ENCODE results near the gene SPRED3.

- TF ChIP-seq, protein P1, sequence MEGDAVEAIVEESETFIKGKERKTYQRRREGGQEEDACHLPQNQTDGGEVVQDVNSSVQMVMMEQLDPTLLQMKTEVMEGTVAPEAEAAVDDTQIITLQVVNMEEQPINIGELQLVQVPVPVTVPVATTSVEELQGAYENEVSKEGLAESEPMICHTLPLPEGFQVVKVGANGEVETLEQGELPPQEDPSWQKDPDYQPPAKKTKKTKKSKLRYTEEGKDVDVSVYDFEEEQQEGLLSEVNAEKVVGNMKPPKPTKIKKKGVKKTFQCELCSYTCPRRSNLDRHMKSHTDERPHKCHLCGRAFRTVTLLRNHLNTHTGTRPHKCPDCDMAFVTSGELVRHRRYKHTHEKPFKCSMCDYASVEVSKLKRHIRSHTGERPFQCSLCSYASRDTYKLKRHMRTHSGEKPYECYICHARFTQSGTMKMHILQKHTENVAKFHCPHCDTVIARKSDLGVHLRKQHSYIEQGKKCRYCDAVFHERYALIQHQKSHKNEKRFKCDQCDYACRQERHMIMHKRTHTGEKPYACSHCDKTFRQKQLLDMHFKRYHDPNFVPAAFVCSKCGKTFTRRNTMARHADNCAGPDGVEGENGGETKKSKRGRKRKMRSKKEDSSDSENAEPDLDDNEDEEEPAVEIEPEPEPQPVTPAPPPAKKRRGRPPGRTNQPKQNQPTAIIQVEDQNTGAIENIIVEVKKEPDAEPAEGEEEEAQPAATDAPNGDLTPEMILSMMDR (IDR thresholded peaks at IDR 0.05): no peak
- TF ChIP-seq ZNF232 (CRISPR knock-in tag; IDR thresholded peaks at IDR 0.05): no peak
- TF ChIP-seq NFYB (CRISPR knock-in tag; conservative IDR thresholded peaks at IDR 0.05; ENCODE audit: low read depth): no peak
- no peak for TF ChIP-seq CREM (CRISPR knock-in tag; IDR thresholded peaks at IDR 0.05)
- TF ChIP-seq HMGXB4 (CRISPR knock-in tag; IDR thresholded peaks at IDR 0.05): no peak
- TF ChIP-seq NFATC4 (CRISPR knock-in tag; IDR thresholded peaks at IDR 0.05): no peak
- TF ChIP-seq JUN (CRISPR knock-in tag; IDR thresholded peaks at IDR 0.05): no peak
- TF ChIP-seq, protein P2, sequence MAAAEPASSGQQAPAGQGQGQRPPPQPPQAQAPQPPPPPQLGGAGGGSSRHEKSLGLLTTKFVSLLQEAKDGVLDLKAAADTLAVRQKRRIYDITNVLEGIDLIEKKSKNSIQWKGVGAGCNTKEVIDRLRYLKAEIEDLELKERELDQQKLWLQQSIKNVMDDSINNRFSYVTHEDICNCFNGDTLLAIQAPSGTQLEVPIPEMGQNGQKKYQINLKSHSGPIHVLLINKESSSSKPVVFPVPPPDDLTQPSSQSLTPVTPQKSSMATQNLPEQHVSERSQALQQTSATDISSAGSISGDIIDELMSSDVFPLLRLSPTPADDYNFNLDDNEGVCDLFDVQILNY (CRISPR knock-in tag; IDR thresholded peaks at IDR 0.05): no peak
- TF ChIP-seq, protein P3, sequence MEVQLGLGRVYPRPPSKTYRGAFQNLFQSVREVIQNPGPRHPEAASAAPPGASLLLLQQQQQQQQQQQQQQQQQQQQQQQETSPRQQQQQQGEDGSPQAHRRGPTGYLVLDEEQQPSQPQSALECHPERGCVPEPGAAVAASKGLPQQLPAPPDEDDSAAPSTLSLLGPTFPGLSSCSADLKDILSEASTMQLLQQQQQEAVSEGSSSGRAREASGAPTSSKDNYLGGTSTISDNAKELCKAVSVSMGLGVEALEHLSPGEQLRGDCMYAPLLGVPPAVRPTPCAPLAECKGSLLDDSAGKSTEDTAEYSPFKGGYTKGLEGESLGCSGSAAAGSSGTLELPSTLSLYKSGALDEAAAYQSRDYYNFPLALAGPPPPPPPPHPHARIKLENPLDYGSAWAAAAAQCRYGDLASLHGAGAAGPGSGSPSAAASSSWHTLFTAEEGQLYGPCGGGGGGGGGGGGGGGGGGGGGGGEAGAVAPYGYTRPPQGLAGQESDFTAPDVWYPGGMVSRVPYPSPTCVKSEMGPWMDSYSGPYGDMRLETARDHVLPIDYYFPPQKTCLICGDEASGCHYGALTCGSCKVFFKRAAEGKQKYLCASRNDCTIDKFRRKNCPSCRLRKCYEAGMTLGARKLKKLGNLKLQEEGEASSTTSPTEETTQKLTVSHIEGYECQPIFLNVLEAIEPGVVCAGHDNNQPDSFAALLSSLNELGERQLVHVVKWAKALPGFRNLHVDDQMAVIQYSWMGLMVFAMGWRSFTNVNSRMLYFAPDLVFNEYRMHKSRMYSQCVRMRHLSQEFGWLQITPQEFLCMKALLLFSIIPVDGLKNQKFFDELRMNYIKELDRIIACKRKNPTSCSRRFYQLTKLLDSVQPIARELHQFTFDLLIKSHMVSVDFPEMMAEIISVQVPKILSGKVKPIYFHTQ (CRISPR knock-in tag; IDR thresholded peaks at IDR 0.05): no peak
Observed at GRCh38 chr19:38442736-38443135, 54.2 kb downstream of the SPRED3 start.

Data from WTC11 (cell line).